ENCODE measurements around the gene SGCB. TPM values are rescaled to one million over a fixed set of nuclear protein-coding genes. Genes with fewer than 3 reads are reported as not detected.

SGCB gene
- total RNA-seq, 1 experiment from 2014 or later = 1.2 TPM

DNA sequence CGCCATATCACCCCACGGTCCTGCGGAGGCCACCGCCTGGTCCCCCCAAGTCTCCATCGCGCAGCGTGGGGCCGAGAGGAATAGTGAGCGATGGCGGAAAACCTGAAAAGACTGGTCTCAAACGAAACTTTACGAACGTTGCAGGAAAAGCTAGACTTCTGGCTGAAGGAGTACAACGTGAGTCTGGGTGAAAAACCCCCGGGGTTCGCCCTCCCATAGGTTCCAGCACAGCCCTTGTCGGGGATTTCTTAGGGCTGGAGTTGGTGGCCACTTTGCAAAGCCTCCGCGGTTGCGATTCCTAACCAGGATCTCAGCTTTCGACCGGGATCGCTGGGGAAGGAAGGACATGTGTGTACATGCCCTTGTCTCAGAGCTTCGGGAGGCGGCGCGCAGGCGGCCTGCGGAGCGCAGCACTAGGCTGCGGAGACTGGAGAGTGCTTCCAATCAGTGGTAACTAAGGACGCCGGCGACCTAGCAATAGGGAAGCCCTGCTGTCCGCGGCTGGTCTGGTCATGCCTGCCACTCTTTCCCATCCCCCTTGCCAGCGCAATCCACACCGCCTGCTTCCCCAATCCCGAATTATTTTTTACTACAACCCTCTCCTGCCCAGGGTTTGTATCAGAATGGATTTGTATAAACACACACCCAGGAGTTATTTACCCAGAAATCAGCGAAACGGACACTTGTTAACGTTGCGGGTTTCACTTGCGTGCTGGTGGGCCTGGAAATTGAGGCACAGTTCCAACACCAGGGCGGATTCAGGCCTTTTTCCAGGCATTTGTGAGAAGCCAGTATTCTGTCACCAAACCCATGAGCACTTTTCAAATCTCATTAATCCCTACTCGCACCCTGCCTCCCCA is 13.7 kb upstream of the SGCB start:
- no peaks in the 10 kb centered on the region for H3K36me3 ChIP-seq (ENCODE audit: low read depth)
- no peak overlapping the region for H3K4me2 ChIP-seq
- no peaks in the 10 kb centered on the region for H3K27me3 ChIP-seq (ENCODE audit: insufficient read depth, low read depth)
- H3K4me1 ChIP-seq (replicated peaks; ENCODE audit: insufficient read depth) = no peaks in the 10 kb centered on the region
- no peak for TF ChIP-seq EZH2 (IDR thresholded peaks at IDR 0.05; ENCODE audit: low read depth)
- TF ChIP-seq, protein P1, sequence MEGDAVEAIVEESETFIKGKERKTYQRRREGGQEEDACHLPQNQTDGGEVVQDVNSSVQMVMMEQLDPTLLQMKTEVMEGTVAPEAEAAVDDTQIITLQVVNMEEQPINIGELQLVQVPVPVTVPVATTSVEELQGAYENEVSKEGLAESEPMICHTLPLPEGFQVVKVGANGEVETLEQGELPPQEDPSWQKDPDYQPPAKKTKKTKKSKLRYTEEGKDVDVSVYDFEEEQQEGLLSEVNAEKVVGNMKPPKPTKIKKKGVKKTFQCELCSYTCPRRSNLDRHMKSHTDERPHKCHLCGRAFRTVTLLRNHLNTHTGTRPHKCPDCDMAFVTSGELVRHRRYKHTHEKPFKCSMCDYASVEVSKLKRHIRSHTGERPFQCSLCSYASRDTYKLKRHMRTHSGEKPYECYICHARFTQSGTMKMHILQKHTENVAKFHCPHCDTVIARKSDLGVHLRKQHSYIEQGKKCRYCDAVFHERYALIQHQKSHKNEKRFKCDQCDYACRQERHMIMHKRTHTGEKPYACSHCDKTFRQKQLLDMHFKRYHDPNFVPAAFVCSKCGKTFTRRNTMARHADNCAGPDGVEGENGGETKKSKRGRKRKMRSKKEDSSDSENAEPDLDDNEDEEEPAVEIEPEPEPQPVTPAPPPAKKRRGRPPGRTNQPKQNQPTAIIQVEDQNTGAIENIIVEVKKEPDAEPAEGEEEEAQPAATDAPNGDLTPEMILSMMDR (conservative IDR thresholded peaks at IDR 0.05) = no peak
- ChIA-PET CTCF (no interaction called here), POLR2A (ENCODE audit: unreplicated experiment) (no interaction called here)
- H4K20me1 ChIP-seq (ENCODE audit: insufficient read depth) = no peaks in the 10 kb centered on the region
- no TSS peak for BruUV-seq (replicated peaks)
- no peak overlapping the region for H2AFZ ChIP-seq
- H3K9me3 ChIP-seq (ENCODE audit: insufficient read depth, low read depth) = no peaks in the 10 kb centered on the region
- intact Hi-C loops (cut with micrococcal nuclease; ENCODE audit: unreplicated experiment) = no loop called here
- no peaks in the 10 kb centered on the region for H3K9me2 ChIP-seq (ENCODE audit: insufficient read depth)
- no peak overlapping the region for H3K27ac ChIP-seq
- DNase-seq = no peak
- H3F3A ChIP-seq (ENCODE audit: insufficient read depth, low read depth) = no peaks in the 10 kb centered on the region
- no peaks in the 10 kb centered on the region for H3K79me2 ChIP-seq (ENCODE audit: low read depth)
- H3K4me3 ChIP-seq = no peak overlapping the region

DNA sequence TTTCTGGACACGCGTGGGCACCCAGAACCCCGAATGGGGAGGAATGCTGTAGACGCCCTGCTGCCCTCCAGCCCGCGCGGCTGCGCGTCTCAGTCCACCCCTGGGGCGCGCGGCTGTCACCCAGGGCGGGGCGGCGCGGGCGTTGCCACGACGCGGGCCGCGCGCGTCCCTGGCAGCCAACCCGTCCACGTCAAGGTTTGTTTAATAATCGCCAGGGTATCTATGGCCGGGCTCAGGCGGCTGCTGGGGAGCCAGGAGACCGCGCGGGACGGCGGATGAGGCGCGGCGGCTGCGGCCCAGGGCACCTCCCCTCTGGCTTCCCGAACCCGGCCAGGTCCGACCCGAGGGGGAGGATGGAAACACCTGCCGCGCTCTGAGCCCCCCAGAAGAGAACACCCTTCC is 13.1 kb upstream of the SGCB start, which contains the start of gene SPATA18:
Gene SPATA18, plus strand, starts transcription at position 92 of the 402 bp plus-strand sequence. CDS start 401 bp downstream, outside the sequence.
- no TSS peak for BruUV-seq (replicated peaks)
- Histone ChIP-seq H3K9me2 (ENCODE audit: insufficient read depth) (no peaks in the 10 kb centered on the region), H2AFZ (no peak within 1 kb of the TSS), H3K27me3 (ENCODE audit: insufficient read depth, low read depth) (no peaks in the 10 kb centered on the region), H3K36me3 (ENCODE audit: low read depth) (no peaks in the 10 kb centered on the region), H3K4me2 (no peak within 1 kb of the TSS), H3K27ac (no peak within 1 kb of the TSS), H3F3A (ENCODE audit: insufficient read depth, low read depth) (no peaks in the 10 kb centered on the region), H4K20me1 (ENCODE audit: insufficient read depth) (no peaks in the 10 kb centered on the region), H3K9me3 (ENCODE audit: insufficient read depth, low read depth) (no peaks in the 10 kb centered on the region), H3K4me1 (replicated peaks; ENCODE audit: insufficient read depth) (no peaks in the 10 kb centered on the region), H3K79me2 (ENCODE audit: low read depth) (no peaks in the 10 kb centered on the region), H3K4me3 (no peak within 1 kb of the TSS)
- ChIA-PET POLR2A (ENCODE audit: unreplicated experiment) (no interaction called here), CTCF (no interaction called here)
- intact Hi-C loops (cut with micrococcal nuclease; ENCODE audit: unreplicated experiment) = no loop called here
- TF ChIP-seq, protein P1 (conservative IDR thresholded peaks at IDR 0.05) = no peak
- TF ChIP-seq EZH2 (IDR thresholded peaks at IDR 0.05; ENCODE audit: low read depth) = no peak
- no peak for DNase-seq

DNA sequence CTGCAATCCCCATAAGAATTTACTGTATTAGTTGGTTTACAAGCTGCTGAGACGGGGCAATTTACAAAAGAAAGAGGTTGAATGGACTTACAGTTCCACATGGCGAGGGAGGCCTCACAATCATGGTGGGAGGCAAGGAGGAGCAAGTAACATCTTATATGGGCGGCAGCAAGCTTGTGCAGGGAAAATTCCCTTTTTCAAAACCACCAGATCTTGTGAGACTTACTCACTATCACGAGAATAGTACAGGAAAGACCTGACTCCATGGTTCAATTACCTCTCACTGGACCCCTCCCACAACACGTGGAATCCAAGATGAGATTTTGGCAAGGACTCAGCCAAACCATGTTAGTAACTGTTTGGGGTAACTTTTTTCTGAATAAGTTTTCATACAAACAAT is 11.2 kb upstream of the SGCB start:
- Histone ChIP-seq H3K4me2 (no peak overlapping the region), H4K20me1 (ENCODE audit: insufficient read depth) (no peaks in the 10 kb centered on the region), H3K27me3 (ENCODE audit: insufficient read depth, low read depth) (no peaks in the 10 kb centered on the region), H3K4me1 (replicated peaks; ENCODE audit: insufficient read depth) (no peaks in the 10 kb centered on the region), H3K9me3 (ENCODE audit: insufficient read depth, low read depth) (no peaks in the 10 kb centered on the region), H3K4me3 (no peak overlapping the region), H3K27ac (no peak overlapping the region), H2AFZ (no peak overlapping the region), H3K9me2 (ENCODE audit: insufficient read depth) (no peaks in the 10 kb centered on the region), H3K79me2 (ENCODE audit: low read depth) (no peaks in the 10 kb centered on the region), H3K36me3 (ENCODE audit: low read depth) (no peaks in the 10 kb centered on the region), H3F3A (ENCODE audit: insufficient read depth, low read depth) (no peaks in the 10 kb centered on the region)
- ChIA-PET POLR2A (ENCODE audit: unreplicated experiment) (no interaction called here), CTCF (no interaction called here)
- TF ChIP-seq EZH2 (IDR thresholded peaks at IDR 0.05; ENCODE audit: low read depth) = no peak
- TF ChIP-seq, protein P1 (conservative IDR thresholded peaks at IDR 0.05) = no peak
- intact Hi-C loops (cut with micrococcal nuclease; ENCODE audit: unreplicated experiment) = no loop called here
- no peak for DNase-seq
- no TSS peak for BruUV-seq (replicated peaks)

Data from PC-9 (cell line).